Femur (tissue), 1 donor: Measurements from ENCODE around the gene CYP4F8.
"Not testable (repeated sequence)": the region's sequence is repeated elsewhere in the genome, so short reads cannot be mapped to it uniquely, and the experiment has no call there.

Experiments used
- DNase-seq: peaks from one replicate; pipeline ENCODE4 v3.0.0-alpha.2; 2017

Gene CYP4F8

GRCh38 chr19:15644816-15645215 lies 29.8 kb downstream of the CYP4F8 start:
- no peak for DNase-seq

GRCh38 chr19:15649526-15649925 lies 34.5 kb downstream of the CYP4F8 start:
- no peak for DNase-seq

- DNase-seq = not testable (repeated sequence)
Observed at GRCh38 chr19:15650123-15650522, 35.1 kb downstream of the CYP4F8 start.

DNA sequence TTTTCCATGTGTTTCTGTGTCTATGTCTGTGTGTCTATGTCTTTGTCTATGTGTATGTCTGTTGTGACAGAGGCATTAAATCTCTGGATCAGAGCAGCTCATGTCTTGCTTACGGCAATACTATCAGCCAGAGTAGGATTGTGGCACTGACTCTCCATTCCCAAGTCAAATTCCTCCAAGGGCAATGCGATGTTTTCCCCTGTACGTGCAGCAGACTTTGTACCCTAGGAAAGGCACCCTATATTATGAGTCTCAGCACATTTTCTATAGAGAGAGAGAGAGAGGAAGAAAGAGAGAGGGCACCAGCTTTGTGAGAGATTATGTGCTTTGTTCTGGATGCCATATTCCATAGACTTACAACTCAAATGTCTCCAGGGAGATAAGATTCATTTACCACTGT lies 36.8 kb downstream of the CYP4F8 start:
- DNase-seq = no peak

DNA sequence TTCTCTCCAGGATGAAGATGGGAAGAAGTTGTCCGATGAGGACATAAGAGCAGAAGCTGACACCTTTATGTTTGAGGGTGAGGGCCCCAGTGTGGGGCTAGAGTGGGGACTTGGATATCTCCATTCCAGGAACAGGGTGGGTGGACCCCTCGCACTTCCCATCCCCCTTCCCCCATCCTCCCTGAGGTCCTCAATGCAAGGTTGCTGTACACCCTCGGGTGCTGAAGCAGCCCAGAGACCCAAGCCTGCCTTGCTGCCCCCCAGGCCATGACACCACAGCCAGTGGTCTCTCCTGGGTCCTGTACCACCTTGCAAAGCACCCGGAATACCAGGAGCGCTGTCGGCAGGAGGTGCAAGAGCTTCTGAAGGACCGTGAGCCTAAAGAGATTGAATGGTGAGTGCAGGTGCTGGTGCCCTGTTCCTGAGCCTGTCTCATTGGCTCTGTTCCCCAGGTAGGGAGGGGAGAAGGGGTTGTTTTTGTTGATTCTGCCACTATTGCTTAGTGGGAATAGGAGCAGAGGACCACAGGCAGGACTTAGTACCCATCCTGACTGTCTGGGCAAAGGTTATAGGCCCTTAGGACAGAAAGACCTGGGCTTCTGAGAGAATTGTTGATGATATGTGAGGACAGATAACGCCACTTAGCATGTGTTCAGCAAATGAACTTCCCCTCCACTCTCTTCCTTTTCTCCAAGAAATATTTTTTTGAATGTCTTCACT lies 37.7 kb downstream of the CYP4F8 start:
- no peak for DNase-seq

DNA sequence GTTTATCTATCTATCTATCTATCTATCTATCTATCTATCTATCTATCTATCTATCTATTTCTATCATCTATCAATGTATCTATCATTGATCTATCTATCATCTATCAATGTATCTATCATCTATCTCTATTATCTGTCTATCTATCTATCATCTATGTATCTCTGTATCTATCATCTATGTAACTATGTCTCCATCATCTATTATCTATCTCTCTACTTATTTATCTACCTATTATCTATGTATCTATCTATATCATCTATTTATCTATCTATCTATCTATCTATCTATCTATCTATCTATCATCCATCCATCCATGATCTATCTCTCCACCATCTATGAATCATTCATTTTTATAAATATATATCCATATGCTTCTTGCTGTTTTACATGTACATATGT lies 41.4 kb downstream of the CYP4F8 start:
- DNase-seq = no peak

GRCh38 chr19:15663247-15663646 lies 48.2 kb downstream of the CYP4F8 start:
- no peak for DNase-seq

- DNase-seq = no peak
Observed at GRCh38 chr19:15666186-15666585, 51.2 kb downstream of the CYP4F8 start.

GRCh38 chr19:15666883-15667282 lies 51.9 kb downstream of the CYP4F8 start:
- no peak for DNase-seq

DNA sequence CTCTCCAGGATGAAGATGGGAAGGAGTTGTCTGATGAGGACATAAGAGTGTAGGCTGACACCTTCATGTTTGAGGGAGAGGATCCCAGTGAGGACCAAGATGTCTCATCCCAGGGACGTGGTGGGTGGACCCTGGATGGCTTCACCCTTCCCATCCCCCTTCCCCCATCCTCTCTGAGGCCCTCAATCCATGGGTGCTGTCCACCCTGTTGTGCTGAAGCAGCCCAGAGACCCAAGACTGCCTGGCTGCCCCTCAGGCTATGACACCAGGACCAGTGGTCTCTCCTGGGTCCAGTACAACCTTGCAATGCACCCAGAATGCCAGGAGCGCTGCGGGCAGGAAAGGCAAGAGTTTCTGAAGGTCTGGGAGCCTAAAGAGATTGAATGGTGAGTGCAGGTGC lies 54.4 kb downstream of the CYP4F8 start:
- DNase-seq = no peak

- DNase-seq = no peak
Observed at GRCh38 chr19:15669891-15670290, 54.9 kb downstream of the CYP4F8 start.

- no peak for DNase-seq
Observed at GRCh38 chr19:15671237-15671821, 56.3 kb downstream of the CYP4F8 start.

- DNase-seq = no peak
Observed at GRCh38 chr19:15671891-15672579, 57.0 kb downstream of the CYP4F8 start.

- DNase-seq = peak; percentile 69
Observed at GRCh38 chr19:15672580-15673175, 57.7 kb downstream of the CYP4F8 start, which contains the start of gene CYP4F12. TSS of gene CYP4F12 (plus strand) at chr19:15673087. CDS start at chr19:15673530, 443 bp downstream.

DNA sequence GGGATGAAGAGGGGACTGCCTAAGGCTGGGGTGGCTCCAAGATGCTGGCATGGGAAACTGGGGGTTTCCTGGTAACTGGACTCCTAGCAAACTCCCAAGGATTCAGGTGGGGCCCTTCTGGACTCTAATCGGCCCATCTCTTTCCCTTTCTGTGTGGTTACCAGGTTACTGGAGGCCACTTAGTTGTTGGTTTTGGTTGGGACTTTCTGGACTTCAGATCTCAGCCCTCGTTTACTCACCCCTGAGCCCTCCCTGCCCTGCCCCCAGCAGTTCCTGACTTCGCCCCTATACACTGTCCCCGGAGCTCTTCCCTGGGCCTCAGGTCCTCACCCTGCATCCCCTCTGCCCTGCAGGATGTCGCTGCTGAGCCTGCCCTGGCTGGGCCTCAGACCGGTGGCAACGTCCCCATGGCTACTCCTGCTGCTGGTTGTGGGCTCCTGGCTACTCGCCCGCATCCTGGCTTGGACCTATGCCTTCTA lies 58.2 kb downstream of the CYP4F8 start:
- no peak for DNase-seq

DNA sequence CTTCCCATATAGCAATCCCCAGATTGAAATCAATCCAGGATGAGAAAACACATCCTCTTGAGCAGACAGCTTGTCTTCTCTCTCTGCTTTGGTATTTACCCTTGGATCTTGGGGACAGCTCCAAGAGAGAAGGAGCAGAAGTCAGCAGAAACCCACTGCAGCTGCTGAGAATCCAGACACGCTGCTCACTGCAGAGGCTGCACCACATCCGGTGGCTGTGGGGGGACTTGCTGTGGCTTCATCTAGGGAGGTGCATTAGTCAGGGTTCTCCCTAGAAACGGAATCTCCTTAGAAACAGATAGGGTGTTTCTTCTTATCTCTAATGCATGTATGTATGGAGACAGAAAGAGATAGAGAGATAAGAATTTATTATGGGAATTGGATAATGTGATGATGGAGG lies 60.5 kb downstream of the CYP4F8 start:
- no peak for DNase-seq

GRCh38 chr19:15679089-15679488 lies 64.1 kb downstream of the CYP4F8 start:
- DNase-seq = no peak

- DNase-seq = not testable (repeated sequence)
Observed at GRCh38 chr19:15679865-15680264, 64.8 kb downstream of the CYP4F8 start.
